SU-DHL-6 (cell line): ENCODE results near the gene KISS1R.

Experiments used
- EZH2phosphoT487 ChIP-seq: fragments of 200-600 bp; sonication (generic), shearing (Covaris generic); conservative IDR thresholded peaks from 2 replicates; pipeline ENCODE4 v1.6.1; 2018; ENCODE audit warnings: mild to moderate bottlenecking, antibody characterized with exemption, low read length, moderate library complexity, mixed read lengths
- TF ChIP-seq, protein P1 (sequence below): fragments of 200-600 bp; sonication (generic); IDR thresholded peaks from one replicate; pipeline ENCODE4 v1.5.1; 2017; ENCODE audit warnings: antibody characterized with exemption, mild to moderate bottlenecking, low read length, moderate library complexity; ENCODE audit not compliant: insufficient read depth, poor library complexity, severe bottlenecking

DNA sequence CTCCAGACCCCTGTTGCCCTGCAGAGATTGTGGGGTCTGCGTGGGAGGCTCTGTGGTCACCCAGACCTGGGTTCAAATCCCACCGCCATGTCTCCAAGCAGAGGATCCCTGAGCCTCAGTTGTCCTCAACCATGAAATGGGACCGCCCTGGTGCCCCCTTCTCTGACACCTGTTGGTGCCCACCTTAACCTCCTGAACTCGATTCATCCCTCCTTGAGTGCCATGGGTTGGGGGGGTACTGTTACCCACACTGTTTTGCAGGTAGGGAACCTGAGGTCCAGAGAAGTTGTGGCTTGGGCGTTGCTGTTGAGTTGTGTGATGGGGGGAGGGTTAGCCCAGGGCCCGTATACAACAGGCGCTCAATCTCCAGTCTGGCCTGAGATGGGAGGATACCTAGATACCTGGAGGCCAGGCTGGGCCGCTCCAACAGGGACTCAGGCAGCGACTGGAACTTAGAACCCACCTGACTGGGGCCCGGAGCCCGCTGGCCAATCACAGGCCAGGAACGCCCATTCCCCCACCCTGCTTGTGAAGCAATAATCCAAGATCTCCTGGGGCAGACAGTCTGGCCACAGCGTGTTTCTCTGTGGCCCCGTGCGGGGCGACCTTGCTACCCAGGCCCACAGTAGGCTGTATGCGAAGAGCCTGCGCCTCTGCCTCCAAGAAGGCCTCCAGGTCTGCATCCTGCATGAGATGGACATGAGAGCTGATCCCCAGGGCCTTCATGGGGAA lies 11.5 kb downstream of the KISS1R start:
- TF ChIP-seq, protein P1, sequence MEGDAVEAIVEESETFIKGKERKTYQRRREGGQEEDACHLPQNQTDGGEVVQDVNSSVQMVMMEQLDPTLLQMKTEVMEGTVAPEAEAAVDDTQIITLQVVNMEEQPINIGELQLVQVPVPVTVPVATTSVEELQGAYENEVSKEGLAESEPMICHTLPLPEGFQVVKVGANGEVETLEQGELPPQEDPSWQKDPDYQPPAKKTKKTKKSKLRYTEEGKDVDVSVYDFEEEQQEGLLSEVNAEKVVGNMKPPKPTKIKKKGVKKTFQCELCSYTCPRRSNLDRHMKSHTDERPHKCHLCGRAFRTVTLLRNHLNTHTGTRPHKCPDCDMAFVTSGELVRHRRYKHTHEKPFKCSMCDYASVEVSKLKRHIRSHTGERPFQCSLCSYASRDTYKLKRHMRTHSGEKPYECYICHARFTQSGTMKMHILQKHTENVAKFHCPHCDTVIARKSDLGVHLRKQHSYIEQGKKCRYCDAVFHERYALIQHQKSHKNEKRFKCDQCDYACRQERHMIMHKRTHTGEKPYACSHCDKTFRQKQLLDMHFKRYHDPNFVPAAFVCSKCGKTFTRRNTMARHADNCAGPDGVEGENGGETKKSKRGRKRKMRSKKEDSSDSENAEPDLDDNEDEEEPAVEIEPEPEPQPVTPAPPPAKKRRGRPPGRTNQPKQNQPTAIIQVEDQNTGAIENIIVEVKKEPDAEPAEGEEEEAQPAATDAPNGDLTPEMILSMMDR: no peak
- no peak for TF ChIP-seq EZH2phosphoT487
